Measurements from ENCODE around the gene HSD11B1L.

The HSD11B1L gene
- total RNA-seq = 0.21 to 3.7 (median 0.87) reads per million in 17 experiments

DNA sequence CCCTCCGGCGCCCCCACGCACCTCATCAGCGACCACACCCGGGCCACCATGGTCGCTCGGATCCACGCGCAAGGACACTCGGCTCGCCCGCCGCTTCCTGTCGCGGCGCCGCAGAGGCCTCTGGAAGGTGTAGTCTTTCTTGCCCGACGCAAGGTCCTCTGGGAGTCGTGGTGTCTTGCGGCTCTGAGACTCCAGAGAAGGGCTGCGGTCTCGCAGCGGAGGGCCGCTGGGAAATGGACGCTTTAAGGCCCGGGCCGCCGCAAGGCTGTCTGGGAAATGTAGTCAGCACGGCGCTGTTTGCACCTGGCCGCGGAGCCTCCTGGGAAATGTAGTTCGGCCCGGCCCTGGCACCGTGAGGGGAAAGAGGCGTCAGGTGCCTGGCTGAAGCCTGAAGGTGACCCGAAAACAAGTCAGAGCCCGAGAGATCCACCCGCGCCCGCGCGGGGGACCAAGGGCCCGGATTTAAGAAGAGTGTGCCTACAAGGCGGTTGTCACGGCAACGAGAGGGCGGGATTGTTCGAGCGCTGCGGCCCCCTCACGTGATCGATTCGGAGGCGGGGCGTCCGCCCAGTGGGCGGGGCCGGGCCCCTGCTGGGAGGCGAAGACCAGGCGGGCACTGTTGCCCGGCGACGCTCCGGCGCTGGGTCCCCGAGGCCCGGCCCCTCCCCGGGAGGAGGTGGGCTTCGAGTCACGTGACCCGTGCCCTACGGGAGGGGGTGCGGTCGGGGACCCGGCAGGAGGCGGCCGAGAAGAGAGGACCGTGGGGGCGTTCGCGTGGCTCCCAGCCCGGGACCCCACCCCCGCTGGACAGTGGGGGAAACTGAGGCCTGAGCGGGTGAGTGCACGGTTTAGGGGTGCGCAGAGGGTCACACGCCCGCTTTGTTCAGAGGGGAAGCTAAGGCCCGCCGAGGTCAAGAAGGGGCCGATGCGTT is at the start of gene HSD11B1L, which contains the start of gene MICOS13:
Gene HSD11B1L (plus strand): TSS at position 591 of the 932 bp plus-strand sequence. CDS start 3,806 bp downstream, outside the sequence.
Gene MICOS13 (minus strand): TSS at position 80 of the 932 bp plus-strand sequence. CDS start 30 bp downstream, at position 50.
- DNase-seq = peak; percentile 99

- no peak for DNase-seq
Measured at GRCh38 chr19:5631567-5632240, 49.1 kb upstream of the HSD11B1L start.

GRCh38 chr19:5632241-5632612 is 48.6 kb upstream of the HSD11B1L start:
- DNase-seq = no peak

- DNase-seq = peak in 2 of 4 experiments; percentile 36 to 40
Measured at GRCh38 chr19:5632657-5633056, 48.2 kb upstream of the HSD11B1L start.

DNA sequence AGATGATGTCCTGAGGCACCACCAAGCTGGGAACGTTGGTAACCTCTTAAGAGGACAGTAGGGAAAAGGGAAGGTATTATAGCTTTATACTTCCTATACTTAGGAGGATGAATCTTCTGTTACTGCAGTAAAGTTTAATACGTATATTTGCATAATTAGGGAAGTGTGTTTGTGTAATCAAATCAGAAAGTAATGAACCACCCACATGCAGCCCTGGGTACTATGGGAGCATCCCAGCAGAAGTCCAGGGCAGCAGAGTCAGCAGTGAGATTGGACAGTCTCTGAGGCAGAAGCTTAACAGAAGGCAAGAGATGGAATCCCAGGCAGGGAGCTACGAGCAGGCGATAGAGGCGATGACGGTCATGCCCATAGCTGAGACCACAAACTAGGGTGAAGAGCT is 45.4 kb upstream of the HSD11B1L start:
- peak in 2 of 4 experiments; percentile 7 to 34 for DNase-seq

DNA sequence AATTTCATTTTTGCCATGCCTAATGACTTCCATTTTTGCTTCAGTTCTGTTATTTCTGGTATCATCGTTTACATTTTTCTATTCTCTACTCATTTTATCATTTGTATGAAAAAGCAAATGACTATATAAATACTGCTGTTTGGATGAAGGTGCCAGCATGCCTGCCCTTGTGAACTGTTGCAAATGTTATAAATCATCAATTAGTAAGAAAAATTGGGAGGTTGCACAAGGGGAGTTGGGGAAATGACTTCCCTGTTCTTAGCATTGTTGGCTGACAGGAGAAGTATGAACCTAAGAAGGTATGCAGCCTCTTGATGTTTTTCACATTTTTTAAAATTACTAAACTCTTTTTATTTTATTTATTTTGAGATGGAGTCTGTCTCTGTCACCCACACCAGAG is 42.9 kb upstream of the HSD11B1L start:
- no peak for DNase-seq

DNA sequence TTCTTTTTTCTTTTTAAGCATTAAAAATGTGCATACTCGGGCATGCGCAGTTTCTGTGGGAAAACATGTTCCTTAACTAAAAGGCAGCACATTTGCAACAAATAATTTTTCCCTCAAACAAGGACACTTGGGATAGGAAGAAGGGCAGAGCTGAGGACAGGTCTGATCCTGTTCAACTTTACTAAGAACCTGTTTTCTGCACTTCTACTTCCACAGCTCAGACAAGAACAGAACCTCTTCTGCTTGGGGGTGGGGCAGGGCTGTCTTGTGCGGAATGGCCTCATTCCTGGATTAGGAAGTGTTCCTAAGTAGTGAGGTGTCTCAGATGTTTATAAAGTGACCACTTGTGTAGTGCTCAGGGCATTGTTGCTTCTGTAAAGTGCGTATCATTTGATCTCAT is 39.7 kb upstream of the HSD11B1L start:
- DNase-seq = no peak

GRCh38 chr19:5642204-5642603 is 38.6 kb upstream of the HSD11B1L start:
- DNase-seq = no peak

DNA sequence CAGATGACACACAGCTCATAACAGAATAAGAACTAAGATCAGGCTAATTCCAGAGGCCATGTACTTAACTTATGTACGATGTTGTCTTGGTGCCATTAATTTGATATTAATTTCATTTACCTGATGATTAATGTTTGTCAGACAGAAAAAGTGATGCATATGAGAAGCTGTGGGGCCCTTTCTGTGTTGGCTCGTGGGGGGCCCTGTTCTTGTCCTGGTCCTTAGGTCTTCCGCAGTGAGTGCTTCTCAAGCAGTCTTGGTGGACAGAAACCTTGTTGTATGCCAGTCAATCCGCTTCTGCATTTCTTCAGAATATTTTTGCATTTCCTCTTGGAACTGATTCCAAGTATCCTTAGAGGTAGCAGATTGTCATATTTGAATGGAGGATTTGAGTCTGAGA is 37.8 kb upstream of the HSD11B1L start:
- DNase-seq = no peak

GRCh38 chr19:5644037-5644436 is 36.8 kb upstream of the HSD11B1L start:
- no peak for DNase-seq

DNA sequence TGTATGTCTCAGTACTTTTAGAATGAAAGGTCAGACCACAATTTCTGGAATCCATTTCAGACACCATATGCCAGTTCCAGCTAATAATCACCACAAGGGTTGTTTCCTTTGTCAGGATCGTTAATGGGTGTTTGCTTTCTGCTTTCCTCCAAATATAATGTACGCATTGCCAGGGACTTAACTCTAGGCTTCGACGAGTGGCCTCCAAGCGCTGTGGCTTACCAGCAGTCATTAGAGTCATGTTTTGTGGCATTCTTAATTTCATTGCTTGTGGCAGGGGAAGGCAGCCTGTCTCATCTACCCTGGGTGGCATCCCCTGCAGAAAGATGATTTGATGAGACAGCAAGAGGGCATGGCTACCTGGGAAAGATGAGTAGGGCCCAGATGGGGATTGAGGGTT is 35.4 kb upstream of the HSD11B1L start:
- no peak for DNase-seq

GRCh38 chr19:5646703-5647102 is 34.1 kb upstream of the HSD11B1L start:
- no peak for DNase-seq

GRCh38 chr19:5648464-5648863 is 32.4 kb upstream of the HSD11B1L start:
- no peak for DNase-seq

- no peak for DNase-seq
Measured at GRCh38 chr19:5651361-5651760, 29.5 kb upstream of the HSD11B1L start.

DNA sequence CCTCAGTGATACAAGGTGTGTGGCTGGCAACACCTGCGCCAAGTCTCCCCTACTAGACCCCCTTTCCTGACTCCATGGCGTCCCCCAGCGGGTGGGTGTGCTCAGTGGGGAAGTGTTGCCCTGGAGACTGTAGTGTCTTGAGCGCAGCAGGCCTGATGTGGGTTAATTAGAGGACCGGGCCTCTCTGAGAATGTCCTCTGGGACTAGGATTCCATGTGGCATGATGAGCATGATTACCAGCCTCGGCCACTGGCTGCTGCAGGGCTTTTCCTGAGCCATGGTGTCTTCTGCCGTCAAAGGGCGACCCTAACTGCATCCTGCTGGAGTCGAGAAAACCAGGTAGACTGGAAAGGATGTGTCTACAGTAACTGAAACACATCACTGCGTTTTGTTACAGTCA is 28.6 kb upstream of the HSD11B1L start:
- no peak for DNase-seq

GRCh38 chr19:5654931-5655330 is 25.9 kb upstream of the HSD11B1L start:
- DNase-seq = no peak

- DNase-seq = no peak
Measured at GRCh38 chr19:5655412-5655811, 25.4 kb upstream of the HSD11B1L start.

GRCh38 chr19:5661483-5661882 is 19.3 kb upstream of the HSD11B1L start:
- DNase-seq = no peak

- no peak for DNase-seq
Measured at GRCh38 chr19:5663904-5664303, 16.9 kb upstream of the HSD11B1L start.

GRCh38 chr19:5664515-5664914 is 16.3 kb upstream of the HSD11B1L start:
- no peak for DNase-seq

- no peak for DNase-seq
Measured at GRCh38 chr19:5665781-5666513, 14.9 kb upstream of the HSD11B1L start.

DNA sequence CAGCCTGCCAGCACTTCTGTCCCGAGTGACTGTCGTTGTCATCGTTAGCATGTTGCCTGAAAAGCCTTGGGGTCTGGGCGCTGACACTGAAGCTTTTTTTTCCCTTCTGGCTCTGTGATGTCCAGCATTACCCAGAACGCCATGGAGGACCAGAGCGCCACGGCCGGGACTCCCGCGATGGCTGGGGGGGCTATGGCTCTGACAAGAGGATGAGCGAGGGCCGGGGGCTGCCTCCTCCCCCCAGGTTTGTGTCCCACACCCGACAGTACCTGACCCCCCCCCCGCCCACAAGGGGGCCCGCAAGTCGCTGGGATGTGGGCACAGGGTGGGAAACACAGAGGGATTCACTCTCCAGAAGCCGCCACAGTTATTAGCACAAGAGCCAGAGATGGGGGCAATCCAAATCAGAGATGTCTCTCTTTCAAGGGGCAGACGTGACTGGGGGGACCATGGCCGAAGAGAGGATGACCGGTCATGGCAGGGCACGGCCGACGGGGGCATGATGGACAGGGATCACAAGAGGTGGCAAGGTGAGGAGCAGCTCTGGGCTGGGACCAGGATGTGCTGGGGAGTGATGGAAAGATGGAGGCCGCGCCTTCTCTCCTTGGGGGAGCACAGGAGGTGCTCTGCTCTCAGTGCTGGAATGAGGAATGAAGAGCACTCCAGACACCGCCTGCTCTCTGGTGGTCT is 13.8 kb upstream of the HSD11B1L start:
- no peak for DNase-seq

Data from suppressor macrophage (primary cell).